HT-29 (cell line): ENCODE measurements around the gene NOP9. TPM values are rescaled to one million over a fixed set of nuclear protein-coding genes. Genes with fewer than 3 reads are reported as not detected.

Experiments
- DNase-seq: peaks from one replicate; pipeline ENCODE4 v3.0.0-alpha.2; 2015; ENCODE audit warnings: low spot score
- total RNA-seq: library from RNA; depleted of rRNA; stranded (reverse); fragments of >200 nt; shearing (Covaris generic); gene quantifications from 2 replicates; pipeline ENCODE4 v1.2.3, GENCODE V29; 2014

The NOP9 gene
- total RNA-seq, 1 experiment from 2014 or later = 27.7 TPM

DNA sequence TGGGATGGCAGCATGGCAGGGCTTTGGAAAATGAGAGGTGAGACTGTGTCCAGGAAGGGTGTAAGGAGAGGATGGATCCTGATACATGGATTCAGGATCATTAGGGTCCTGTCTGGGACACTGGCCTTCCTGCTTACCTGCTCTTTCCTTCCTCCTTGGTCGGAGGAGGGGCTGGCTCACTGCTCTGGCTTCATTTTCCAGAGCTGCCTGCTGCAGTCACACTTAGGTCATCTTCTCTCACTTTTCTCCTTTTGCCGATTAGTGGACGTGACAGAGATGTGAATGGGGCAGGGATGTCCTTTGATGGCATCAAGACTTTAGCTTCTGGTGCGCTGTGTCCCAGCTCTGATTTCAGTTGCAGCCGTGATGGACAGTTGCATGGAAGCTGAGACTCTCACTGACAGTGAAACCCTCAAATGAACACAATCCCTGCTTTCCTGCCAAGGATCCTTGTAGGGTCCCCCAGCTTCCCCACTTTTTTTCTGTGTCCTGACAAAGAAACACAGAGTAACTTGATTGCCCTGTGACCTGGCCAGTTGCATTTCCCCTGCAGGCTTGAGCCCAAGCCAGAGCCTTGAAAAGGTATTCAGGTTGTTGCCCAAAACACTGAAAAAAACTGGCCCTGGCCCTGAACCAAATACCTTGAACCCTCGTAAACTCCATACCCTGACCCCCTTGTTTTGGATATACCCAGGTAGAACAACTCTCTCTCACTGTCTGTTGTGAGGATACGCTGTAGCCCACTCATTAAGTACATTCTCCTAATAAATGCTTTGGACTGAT, 8.9 kb downstream of the NOP9 start:
- no peak for DNase-seq

DNA sequence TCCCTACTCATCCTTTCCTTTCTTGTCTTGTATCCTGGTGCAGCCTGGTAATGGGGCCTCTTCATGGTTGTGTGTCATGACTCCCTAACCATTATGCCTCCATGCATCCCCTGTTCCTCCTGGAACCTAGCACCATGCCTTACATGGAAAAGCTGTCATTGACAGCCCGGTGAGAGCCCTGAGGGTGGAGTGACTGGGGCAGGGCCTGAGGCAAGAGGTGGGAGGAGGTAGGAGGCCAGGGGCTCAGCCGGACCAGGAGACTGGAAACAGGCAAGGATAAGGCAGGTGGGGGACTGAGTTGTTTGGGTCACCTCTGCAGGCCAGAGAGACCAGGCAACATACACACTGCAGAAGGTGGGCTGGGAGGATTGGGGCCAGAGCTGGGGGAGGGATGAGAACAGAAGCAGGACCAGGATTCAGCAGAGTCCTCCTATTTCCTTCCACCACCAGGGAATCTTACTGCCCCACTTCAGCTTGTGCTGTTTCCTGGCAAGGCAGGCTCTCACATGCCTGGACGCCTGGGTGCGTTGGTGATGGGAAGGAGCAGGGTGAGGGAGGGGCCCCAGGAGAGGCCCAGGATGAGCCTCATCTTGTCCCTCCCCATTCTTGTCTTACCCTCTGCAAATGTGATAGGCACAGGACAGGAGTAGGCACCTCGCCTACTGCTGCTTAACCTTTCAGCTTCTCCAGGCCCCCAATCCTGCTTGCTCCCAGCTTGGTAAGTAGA, 10.1 kb downstream of the NOP9 start, which contains the start of gene LTB4R2:
LTB4R2 (plus strand) TSS at position 603 of the 727 bp plus-strand sequence. CDS start 525 bp downstream, outside the sequence.
- no peak for DNase-seq

DNA sequence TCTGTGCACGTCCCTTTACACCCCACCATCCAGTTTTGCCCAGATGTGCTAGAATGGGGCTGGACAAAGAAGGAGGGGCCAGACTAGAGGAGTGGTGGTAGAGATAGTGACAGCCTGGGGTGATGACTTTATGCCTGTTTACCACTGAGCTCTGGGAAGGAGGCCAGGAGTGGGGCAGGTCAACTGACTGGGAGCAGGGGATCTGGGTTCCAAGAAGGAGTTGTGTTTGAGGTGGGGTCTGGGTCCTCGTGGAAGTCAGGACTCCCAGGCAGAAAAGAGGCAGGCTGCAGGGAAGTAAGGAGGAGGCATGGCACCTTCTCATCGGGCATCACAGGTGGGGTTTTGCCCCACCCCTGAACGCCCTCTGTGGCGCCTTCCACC, 10.6 kb downstream of the NOP9 start:
- no peak for DNase-seq

GRCh38 chr14:24310646-24311604, 11.3 kb downstream of the NOP9 start, which contains the start of gene LTB4R:
LTB4R (plus strand) TSS chr14:24311502; CDS start chr14:24315652, 4,150 bp downstream.
- DNase-seq = peak; percentile 41

GRCh38 chr14:24311837-24312615, 12.4 kb downstream of the NOP9 start:
- DNase-seq = no peak

- DNase-seq = no peak
These were observed 13.3 kb downstream of the NOP9 start for GRCh38 chr14:24312736-24313507.

DNA sequence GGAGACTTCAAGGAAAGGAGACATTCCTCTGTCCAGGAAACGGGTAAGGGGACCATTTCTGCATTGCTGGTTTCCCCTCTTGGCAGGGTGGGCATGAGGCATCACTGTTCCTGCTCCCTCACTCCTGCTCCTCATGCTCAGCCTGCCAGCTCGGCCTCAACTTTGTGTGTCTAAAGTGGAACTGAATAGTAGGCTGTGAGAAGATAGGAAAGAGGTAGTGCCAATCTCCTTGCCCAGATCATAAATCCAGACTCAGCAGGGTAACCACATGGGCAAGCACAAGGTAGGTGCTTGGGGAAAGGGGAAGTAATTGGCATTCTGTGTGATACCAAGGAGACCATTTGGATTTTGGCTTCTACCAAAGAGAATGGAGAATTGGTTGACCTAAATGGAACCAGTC, 14.3 kb downstream of the NOP9 start:
- no peak for DNase-seq

- no peak for DNase-seq
These were observed 14.9 kb downstream of the NOP9 start for GRCh38 chr14:24314377-24315193.

DNA sequence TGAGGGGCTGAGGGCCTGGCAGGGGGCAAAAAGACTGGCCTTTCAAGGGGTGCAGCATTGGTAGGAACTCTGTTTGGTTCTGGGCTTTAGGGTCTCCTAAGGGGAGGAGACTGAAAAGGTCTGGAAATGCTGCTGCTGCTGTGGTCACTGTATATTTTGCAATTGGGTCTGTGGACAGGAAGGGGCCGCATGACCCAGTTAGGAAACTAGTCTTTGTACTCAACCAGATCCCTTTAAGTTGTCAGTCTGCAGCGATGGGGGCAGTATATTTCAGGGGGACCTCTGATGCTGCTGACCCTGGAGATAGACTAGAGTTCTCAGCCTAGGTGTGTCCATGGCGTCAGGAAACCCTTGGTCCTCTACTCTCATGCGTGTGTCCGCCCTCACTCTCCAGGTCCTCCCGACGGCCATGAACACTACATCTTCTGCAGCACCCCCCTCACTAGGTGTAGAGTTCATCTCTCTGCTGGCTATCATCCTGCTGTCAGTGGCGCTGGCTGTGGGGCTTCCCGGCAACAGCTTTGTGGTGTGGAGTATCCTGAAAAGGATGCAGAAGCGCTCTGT, 15.7 kb downstream of the NOP9 start:
- no peak for DNase-seq

GRCh38 chr14:24315807-24316596, 16.4 kb downstream of the NOP9 start:
- peak; percentile 64 for DNase-seq

GRCh38 chr14:24316597-24316950, 16.9 kb downstream of the NOP9 start:
- no peak for DNase-seq

DNA sequence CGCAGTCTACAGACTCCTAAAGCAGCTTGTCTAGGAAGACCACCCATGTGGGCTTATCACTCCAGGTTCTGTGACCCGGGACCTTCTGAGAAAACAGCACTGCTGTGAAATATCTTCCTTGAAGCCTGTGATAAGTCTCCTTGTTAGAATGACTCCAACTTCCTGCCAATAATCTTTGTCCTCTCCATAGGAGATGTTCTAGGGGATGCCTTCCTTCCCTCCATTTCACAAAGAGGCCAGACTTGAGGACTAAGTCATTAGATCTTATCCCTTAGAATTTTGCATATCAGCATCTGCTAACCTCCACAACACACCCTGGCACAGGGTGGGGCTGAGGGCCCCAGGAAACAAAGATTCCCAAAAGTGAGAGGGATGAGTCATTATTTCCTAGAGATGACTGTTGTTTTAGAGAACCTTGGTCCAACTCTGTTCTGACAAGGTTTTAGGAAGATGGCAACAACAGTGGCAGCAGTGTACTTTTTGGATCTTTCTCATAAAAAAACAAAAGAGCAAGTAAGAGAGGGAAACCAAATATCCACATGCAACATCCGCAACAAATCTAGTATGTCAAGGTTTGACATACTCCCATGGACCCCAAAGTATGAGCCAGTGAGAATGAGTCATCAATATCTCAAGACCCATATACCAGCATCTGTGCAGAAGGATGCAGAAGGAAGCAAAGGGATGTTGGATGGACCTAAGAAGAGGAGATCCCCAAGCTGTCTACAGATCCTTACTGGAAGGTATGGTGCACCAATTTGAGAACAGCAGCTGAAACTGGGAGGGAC, 17.7 kb downstream of the NOP9 start:
- no peak for DNase-seq

DNA sequence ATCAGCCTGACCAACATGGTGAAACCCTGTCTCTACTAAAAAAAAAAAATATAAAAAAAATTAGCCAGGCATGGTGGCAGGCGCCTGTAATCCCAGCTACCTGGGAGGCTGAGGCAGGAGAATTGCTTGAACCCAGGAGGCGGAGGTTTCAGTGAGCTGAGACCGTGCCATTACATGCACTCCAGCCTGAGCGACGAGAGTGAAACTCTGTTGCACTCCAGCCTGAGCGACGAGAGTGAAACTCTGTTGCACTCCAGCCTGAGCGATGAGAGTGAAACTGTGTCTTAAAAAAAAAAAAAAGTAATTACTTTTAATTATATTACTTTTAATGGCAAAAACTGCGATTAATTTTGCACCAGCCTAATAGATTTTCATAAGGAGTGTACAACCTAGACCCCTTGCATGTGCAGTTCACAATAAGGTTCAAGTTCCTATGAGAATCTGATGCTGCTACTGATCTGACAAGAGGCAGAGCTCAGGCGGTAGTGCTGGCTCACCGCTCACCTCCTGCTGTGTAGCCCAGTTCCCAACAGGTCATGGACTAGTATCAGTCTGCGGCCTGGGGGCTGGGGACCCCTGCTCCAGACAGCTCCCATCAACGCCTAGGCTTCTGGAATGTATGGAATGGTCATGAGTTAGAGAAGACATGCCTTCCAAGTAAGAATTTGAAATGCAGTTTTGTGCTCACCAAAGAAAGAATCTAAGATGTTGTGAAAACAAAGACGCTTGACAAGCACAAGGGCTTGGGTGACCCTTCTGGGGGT, 21.7 kb downstream of the NOP9 start:
- no peak for DNase-seq

- DNase-seq = no peak
These were observed 23.0 kb downstream of the NOP9 start for GRCh38 chr14:24322672-24323071.

- DNase-seq = no peak
These were observed 23.7 kb downstream of the NOP9 start for GRCh38 chr14:24323341-24323740.

DNA sequence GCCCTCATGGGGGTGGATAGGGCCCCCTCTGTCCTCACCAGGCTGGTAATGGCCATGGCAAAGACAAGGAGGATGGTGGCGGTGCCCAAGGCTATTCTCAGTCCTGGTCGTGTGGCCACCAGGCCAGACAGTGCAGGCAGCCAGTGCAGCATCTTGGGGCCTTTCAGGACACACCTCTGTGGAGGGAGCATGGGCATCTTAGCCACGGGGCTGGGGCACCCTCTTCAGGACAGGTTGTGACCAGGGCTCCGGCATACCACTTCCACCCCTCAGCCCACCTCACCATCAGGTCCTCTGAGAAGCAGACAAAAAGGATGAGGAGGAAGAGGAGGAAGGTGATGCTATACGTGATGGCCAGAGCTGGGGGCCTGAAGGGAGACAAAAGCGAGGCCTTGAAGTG, 24.4 kb downstream of the NOP9 start:
- DNase-seq = no peak
